HG03575 (cell line): Measurements from ENCODE around the gene ALAS1.
"Not testable (repeated sequence)": the region's sequence is repeated elsewhere in the genome, so short reads cannot be mapped to it uniquely, and the experiment has no call there.

ENCODE experiments used
- ATAC-seq: cut with Tn5 transposase; IDR thresholded peaks from one replicate; pipeline ENCODE4 v1.9.1; 2021; ENCODE audit not compliant: unreplicated experiment, insufficient number of reproducible peaks, low FRiP score; ENCODE audit errors: extremely low read depth

Gene ALAS1

DNA sequence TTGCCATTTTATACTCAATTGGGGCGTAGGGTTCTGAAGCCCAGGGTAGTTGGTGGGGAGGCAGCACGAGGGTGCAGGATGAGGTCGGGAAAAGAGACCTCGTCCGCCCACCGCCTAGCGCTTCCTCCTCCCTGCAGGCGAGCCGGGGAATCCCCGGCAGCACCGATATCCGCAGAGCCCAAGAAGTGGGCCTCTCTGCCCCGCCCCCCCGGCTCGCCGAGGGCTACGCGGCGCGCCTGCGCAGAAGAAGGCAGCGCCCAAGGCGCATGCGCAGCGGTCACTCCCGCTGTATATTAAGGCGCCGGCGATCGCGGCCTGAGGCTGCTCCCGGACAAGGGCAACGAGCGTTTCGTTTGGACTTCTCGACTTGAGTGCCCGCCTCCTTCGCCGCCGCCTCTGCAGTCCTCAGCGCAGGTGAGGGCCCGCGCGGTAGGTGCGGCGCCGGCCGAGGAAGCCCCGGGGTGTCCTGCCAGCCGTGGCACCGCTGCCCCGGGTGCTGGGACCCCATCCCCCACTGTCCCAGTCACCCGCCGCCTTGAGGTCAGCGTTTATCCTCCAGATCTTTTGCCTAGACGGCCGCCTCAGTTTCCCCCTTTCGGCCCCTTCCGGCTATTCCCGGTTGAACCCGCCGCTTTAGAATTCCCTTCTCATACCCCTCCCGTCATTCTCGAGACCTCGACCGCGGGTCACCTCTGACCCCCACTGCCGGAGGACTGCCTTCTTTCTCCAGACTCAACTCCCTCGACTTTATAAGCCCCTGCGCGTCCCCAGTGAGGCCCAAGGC is at the start of gene ALAS1:
Gene ALAS1, plus strand, starts transcription at position 319 of the 784 bp plus-strand sequence. CDS start 1,082 bp downstream, outside the sequence.
- ATAC-seq: no peak

DNA sequence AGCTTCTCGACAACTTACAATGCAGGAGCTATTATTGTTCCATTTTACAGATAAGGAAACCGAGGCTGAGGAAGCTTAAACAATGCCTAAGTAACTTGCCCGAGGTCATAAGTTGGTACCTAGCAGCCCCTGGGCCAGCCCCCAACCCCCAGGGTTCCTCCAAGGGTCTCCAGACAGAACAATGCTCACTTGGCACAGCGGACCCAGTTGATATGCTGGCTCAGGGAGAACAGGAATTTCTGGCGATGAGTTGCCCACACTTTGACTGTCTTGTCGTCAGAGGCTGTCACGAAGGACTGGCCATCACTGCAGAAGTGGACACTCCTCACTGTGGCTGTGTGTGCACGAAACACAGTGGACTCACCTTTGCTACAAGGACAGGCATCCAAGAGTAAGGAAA is 48.9 kb upstream of the ALAS1 start:
- no peak for ATAC-seq

DNA sequence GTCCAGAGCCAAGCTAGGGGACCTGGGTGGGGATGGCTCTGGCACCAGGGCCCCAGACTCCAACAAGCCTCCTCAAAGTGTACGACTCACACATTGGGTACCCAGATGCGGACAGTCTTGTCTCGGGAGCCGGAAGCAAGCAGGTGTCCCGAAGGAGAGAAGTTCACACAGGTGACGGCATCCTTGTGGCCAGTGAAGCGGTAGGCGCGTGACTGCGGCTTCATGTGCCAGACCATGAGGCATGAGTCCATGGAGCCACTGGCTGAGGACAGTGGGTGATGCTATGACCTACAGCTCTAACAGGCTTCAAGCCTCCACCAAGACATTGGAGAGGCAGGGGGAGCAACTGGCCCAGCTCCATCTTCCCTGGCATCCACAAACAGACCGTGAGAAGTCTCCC is 48.2 kb upstream of the ALAS1 start:
- no peak for ATAC-seq

DNA sequence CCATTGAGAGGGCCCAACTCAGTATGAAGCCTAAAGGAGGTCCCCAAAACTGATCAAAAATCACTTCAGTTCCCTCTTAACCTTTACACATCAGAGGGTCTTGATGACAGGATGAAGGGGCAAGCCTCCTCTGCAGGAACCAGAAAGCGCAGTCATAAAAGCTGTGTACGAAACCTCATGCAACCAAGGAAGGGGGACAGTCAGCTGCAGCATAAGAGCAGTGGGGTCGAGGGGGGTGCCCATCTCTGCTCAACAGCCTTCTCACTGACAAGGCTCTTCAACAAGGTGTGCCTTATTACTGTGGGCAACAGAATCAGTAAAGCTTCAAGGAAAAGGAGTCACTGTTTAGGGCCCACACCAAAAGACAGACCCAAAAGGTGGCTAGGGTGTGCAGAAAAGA is 47.6 kb upstream of the ALAS1 start:
- no peak for ATAC-seq

DNA sequence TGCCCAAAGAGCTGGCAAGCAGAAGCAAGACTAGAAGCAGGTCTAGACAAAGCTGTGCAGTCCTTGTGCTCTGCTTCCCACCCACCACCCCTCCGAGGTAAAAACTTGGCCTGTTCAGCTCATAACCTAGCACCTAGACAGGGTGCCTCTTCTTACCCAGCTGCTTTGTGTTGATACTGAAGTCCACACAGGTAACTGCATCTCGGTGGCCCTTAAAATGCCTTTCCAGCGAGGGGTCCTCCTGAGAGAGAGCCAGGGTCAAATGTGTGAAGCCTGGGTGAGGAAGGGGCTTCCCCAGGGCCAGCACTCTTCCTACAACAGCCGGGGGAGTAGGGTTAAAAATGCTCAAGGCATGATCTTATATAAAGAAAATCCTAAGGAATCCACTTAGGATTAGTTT is 47.1 kb upstream of the ALAS1 start:
- ATAC-seq: no peak

DNA sequence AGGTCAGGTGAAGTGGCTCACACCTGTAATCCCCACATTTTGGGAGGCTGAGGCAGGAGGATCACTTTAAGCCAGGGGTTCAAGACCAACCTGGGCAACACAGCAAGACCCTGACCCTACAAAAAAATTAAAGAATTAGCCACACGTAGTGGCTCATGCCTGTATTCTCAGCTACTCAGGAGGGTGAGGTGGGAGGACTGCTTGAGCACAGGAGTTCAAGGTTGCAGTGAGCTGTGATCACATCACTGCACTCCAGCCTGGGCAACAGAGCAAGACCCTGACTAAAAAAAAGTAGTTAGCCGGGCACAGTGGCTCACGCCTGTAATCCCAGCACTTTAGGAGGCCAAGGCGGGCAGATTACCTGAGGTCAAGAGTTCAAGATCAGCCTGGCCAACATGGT is 46.0 kb upstream of the ALAS1 start:
- ATAC-seq: not testable (repeated sequence)

DNA sequence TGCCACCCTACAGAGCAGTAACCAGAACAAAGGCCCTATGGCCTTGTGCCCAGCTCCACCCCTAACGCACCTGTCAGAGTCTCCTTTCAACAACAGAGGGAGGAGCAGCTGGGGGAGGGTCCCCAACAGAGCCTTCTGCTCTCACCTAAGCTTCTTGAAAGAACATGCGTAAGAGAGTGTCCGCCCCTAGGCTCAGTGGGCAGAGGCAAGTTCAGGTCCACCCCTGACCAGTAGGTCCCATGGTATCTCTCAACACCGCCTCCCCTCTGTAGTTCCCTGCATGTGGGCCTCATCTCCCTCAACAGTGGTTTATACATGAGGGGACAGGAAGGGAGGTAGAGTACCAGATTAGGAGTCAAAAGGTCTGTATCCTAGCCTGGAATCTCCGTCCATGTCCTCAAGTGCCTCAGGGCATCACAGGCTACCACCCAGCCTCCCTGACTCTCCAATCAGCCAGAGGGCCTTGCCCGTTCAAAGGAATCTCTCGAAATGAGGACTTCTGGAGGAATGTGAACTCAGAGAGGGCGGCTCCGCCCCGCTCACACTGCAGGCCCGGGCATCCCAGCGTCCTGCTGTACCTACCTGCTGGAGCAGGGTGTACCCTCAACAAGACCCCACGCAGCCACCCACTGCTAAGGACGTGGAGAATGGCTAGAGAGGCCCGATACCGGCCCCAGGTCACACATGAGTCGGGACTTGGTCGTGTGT is 44.4 kb upstream of the ALAS1 start:
- no peak for ATAC-seq

DNA sequence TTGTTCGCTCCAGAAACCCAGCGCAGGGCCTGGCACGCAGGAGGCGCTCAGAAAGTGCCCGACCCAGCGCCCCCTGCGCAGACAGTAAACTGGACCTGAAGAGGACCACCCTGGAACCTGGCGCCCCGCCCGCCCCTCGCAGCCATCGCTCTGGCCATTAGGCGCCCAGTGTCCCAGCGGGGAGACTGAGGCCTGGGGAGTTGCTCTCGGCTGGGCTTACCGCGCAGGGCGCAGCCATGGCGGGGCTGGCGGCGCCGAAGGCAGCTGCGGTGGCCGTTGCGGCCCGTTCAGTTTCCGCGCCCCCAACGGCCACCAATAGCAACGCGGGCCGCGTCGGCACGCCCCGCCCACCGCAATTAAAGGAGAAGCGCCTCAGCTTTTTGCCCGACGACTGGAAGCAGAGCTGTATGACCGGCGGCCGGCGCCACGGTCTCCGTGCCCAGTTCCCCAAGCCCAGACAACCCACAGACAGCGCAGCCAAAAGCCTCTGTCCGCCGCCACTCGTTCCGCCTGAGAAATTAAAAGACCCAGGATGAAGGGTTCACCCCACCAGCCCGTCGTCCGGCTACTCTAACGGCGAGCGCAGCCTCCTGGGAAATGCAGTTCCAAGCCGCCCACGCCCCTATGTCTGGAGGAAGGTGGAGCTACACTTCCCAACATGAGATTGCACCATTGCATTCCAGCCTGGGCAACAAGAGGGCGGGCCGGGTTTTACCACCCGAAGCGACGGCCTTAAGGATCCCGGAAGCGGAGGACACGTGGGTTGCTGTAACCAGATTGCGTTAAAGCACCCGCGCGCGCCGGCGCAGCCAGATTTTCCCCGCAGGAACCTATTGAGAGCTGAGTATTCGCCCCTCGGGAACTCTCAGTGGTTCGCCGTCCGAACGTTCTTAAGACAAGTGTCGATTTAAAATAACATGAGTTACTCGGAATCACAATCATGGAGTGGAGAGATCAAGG is 43.5 kb upstream of the ALAS1 start, which contains the start of gene POC1A:
Gene POC1A, minus strand, starts transcription at position 289 of the 960 bp plus-strand sequence. Its CDS starts 51 bp downstream, at position 238.
- peak; percentile 62 for ATAC-seq

DNA sequence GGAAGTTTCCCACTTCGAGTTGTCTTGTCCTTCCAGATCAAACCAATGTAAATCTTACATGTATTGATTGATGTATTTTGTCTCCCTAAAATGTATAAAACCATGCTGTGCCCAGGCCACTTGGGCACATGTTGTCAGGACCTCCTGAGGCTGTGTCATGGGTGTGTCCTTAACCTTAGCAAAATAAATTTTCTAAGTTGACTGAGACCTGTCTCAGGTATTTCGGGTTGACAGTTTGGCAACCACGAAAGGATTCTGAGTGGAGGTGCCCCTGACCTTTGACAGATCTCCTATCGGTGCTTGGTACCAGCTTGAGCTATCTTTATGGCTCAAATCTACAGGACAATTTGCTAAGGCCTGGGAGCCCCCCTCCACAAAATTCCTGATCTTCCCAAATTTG is 42.0 kb upstream of the ALAS1 start:
- ATAC-seq: no peak

DNA sequence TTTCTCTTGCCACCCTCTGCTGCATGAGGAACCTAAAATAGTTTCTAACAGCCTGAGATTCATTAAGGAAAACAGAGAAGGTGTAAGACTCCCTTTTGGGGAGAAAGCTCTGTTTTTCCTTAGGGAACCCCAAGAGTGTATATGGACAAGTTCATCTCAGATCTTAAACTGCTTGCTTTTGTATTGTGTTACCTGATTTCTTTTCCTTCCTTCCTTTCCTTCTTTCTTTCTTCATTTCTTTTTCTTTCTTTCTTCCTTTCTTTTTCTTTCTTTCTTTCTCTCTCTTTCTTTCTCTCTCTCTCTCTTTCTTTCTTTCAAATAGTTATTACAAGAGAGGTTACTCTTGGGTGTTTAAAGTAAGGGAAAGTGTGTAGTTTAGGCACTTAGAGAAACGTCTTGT is 38.5 kb upstream of the ALAS1 start:
- no peak for ATAC-seq

DNA sequence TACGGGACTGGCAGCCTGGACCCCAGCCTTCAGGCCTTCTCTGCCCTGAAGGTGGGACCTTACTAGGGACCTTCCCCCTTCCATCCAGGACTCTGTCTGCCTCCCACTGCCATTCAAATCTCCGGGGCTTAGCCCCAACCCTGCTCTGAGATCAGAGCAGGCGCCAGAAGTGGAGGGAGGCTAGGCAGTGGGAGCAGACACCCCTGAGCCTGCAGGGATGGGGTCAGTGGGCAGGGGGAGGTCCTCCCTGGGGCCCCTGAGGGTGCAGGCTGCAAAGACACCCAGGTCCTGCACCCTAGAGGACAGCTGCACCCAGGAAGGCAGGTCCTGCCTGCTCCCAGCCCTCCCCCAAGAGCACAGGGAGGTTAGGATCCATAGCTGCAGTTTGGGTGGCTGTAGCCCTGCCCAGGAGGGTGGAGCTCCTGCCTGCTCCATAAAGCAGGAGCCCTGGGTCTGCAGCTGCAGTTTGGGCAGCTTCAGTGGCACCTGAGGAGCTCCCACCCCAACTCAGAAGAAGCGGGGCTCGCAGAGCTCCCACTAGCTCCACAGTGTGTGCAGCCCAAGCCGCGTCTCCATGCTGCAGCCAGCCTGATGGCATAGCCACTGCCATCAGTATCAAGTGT is 35.6 kb upstream of the ALAS1 start:
- ATAC-seq: no peak

DNA sequence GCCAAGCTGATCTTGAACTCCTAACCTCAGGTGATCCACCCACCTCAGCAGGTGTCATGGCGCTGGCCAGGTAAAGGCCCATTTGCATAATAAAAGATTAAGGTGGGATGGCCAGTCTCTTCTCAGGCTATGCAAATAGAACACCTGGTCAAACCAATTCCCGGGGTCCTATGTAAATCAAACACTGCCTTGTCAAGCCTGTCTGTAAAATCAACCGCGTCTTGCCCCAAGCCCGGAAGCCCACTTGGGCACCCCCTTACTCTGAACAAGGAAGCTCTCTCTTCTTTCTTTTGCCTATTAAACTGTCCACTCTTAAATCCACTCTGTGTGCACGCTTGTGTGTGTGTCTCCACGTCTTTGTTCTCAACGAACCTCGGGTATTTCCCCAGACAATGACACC is 30.7 kb upstream of the ALAS1 start:
- no peak for ATAC-seq

DNA sequence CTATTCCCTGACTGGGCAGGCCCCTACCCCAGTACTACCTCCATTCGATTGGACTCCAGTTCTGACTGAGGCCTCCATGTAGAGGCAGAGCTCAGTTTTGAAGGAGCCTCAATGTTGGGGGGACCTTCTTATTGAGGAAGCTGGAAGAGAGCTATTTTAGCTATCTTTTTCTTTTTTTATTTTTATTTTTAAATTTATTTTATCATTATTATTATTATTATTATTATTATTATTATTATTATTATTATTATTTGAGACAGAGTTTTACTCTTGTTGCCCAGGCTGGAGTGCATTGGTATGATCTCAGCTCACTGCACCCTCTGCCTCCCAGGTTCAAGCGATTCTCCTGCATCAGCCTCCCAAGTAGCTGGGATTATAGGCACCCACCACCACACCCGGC is 27.7 kb upstream of the ALAS1 start:
- ATAC-seq: not testable (repeated sequence)

DNA sequence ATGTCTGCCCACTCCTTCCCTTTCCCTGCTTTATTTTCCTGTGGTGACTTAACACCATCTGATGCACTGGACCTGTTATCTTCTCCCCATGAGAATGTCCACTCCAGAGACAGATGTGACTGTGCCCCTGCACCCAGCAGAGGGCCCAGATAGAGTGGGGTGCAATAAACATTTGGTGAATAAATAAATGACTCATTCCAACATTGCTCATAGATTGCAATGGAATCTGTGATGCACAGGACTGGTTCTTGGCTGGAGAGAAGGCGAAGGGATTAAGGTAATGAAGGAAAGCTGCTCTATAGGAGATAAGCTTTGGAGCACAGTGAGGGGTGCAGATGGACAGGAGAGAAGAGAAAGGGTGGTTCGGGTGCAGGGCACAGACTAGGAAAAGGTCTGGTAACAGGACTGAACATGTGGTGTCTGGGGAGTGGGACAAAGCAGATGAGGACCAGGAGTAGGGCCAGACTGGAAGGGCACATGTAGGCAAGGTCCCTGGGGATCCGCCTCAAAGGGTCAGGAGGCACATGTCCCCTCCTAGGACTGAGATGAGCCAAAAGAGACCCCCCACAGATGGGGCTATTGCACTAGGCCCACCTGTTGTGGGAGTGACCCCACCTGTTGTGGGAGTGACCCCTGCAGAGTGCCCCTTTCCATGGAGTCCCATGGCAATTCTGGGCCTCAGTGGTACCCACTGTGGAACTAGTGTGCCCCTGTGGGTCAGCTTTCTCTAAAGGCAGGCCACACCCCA is 26.3 kb upstream of the ALAS1 start:
- ATAC-seq: no peak

DNA sequence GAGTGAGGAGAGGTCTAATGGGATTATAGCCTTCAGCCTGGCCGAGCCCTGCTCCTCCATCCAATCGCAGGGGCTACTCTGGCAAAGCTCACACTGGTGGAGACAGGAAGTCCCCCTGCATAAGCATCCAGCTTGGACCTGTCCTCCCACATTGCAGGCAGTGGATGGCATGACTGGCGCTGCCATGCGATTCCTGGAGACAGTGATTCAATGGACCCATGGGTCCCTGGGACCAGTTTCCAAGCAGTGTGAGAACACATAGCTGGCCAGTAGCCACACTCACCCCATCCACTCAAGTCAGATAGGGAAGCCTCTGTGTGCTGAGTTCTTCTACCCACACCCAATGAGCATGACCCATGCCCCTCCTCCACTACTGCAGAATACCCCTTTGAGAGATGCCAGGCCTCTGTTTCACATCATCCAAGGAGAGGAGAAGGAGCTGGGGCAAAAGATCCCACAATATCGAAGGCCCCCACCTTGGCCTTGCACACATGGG is 25.6 kb upstream of the ALAS1 start:
- ATAC-seq: no peak

DNA sequence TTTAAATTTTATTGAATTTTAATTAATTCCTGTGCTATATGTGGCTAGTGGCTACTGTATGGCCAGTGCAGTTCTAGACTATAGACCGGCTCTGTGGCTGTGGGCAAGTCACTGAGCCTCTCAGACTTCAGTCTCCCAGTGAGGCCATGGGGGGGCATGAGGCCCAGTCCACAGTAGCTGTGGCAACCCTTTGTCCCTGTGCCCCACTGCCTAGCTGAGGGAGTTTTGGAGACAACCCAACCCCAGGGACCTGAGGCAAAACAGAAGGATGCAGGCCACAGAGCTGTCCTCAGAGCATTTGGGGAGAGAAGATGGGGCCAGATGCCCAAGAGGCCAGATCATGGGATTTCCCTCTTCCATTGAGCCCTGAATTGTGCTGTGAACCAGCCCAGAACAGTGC is 24.9 kb upstream of the ALAS1 start:
- no peak for ATAC-seq

DNA sequence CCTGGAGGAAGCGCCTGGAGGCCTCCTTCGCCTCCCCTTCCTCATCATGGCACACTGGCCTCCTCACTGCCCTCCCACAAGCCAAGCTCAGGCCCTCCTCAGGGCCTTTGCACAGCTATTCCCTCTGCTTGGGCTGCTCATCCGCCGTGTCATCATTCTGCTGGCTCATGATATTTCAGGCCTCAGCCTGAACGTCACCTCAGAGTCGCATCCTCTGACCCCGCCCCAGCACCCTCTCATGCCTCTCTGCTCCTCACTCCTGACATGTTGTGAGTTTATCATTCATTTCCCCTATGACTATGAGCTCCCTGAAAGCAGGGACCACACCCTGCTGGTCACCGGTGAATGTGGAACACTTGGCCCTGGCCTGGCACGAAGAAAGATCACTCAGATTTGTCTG is 23.1 kb upstream of the ALAS1 start:
- no peak for ATAC-seq
